GM18511 (cell line): Measurements from ENCODE around the gene POGLUT3.

Experiments used
- ATAC-seq: cut with Tn5 transposase; IDR thresholded peaks from one replicate; pipeline ENCODE4 v1.9.1; 2021; ENCODE audit warnings: mild to moderate bottlenecking, moderate library complexity; ENCODE audit not compliant: unreplicated experiment

POGLUT3 gene

GRCh38 chr11:108500721-108501120 lies 2.5 kb upstream of the POGLUT3 start:
- ATAC-seq = no peak

- no peak for ATAC-seq
Measured at GRCh38 chr11:108500169-108500568, 2.0 kb upstream of the POGLUT3 start.

- no peak for ATAC-seq
Measured at GRCh38 chr11:108498816-108499408, 728 bp upstream of the POGLUT3 start.

GRCh38 chr11:108497317-108498045 lies 703 bp downstream of the POGLUT3 start:
- ATAC-seq = peak; percentile 62

- ATAC-seq = no peak
Measured at GRCh38 chr11:108496643-108497256, 1.4 kb downstream of the POGLUT3 start.

- ATAC-seq = no peak
Measured at GRCh38 chr11:108495326-108495725, 2.9 kb downstream of the POGLUT3 start.

- no peak for ATAC-seq
Measured at GRCh38 chr11:108494182-108494581, 4.0 kb downstream of the POGLUT3 start.

GRCh38 chr11:108491936-108492335 lies 6.2 kb downstream of the POGLUT3 start:
- no peak for ATAC-seq

- ATAC-seq = no peak
Measured at GRCh38 chr11:108486828-108487227, 11.4 kb downstream of the POGLUT3 start.

- no peak for ATAC-seq
Measured at GRCh38 chr11:108486331-108486730, 11.9 kb downstream of the POGLUT3 start.

- ATAC-seq = no peak
Measured at GRCh38 chr11:108483163-108483562, 15.0 kb downstream of the POGLUT3 start.

GRCh38 chr11:108474664-108475463 lies 23.3 kb downstream of the POGLUT3 start:
- ATAC-seq = no peak

GRCh38 chr11:108472681-108473080 lies 25.5 kb downstream of the POGLUT3 start:
- ATAC-seq = no peak

- no peak for ATAC-seq
Measured at GRCh38 chr11:108468478-108468864, 29.7 kb downstream of the POGLUT3 start.

GRCh38 chr11:108467091-108467823 lies 30.9 kb downstream of the POGLUT3 start, which contains the start of gene C11orf65:
Gene C11orf65, minus strand, starts transcription at chr11:108467529. Its CDS starts 5,970 bp downstream, at chr11:108461559.
- peak; percentile 99 for ATAC-seq

GRCh38 chr11:108466405-108466804 lies 31.8 kb downstream of the POGLUT3 start:
- no peak for ATAC-seq

GRCh38 chr11:108453207-108453835 lies 44.9 kb downstream of the POGLUT3 start:
- no peak for ATAC-seq
